ENCODE measurements around the gene AK2.
A peak's percentile ranks its signal among the peaks of the same experiment; 100 is the strongest.

The AK2 gene

GRCh38 chr1:33022650-33023200 is 14.0 kb downstream of the AK2 start:
- no peak for DNase-seq (ENCODE audit: low read depth)

GRCh38 chr1:33021567-33022431 is 14.9 kb downstream of the AK2 start:
- DNase-seq (ENCODE audit: low read depth) = no peak

- no peak for DNase-seq (ENCODE audit: low read depth)
These were observed 18.6 kb downstream of the AK2 start for GRCh38 chr1:33018112-33018511.

GRCh38 chr1:33017175-33017574 is 19.5 kb downstream of the AK2 start:
- DNase-seq (ENCODE audit: low read depth) = no peak

- no peak for DNase-seq (ENCODE audit: low read depth)
These were observed 21.5 kb downstream of the AK2 start for GRCh38 chr1:33015216-33015615.

GRCh38 chr1:33014464-33015163 is 22.1 kb downstream of the AK2 start:
- DNase-seq (ENCODE audit: low read depth) = no peak

- no peak for DNase-seq (ENCODE audit: low read depth)
These were observed 22.9 kb downstream of the AK2 start for GRCh38 chr1:33013791-33014190.

GRCh38 chr1:33012165-33012564 is 24.5 kb downstream of the AK2 start:
- DNase-seq (ENCODE audit: low read depth) = no peak

- peak; percentile 50 for DNase-seq (ENCODE audit: low read depth)
These were observed 25.6 kb downstream of the AK2 start for GRCh38 chr1:33010932-33011731.

GRCh38 chr1:33009561-33009960 is 27.1 kb downstream of the AK2 start:
- DNase-seq (ENCODE audit: low read depth) = no peak

- no peak for DNase-seq (ENCODE audit: low read depth)
These were observed 28.4 kb downstream of the AK2 start for GRCh38 chr1:33008051-33008914.

- peak; percentile 91 for DNase-seq (ENCODE audit: low read depth)
These were observed 29.3 kb downstream of the AK2 start for GRCh38 chr1:33007190-33008050.

- DNase-seq (ENCODE audit: low read depth) = peak; percentile 63
These were observed 30.8 kb downstream of the AK2 start for GRCh38 chr1:33005838-33006421.

- DNase-seq (ENCODE audit: low read depth) = no peak
These were observed 31.4 kb downstream of the AK2 start for GRCh38 chr1:33005117-33005837.

GRCh38 chr1:33004613-33005012 is 32.1 kb downstream of the AK2 start:
- no peak for DNase-seq (ENCODE audit: low read depth)

- no peak for DNase-seq (ENCODE audit: low read depth)
These were observed 33.0 kb downstream of the AK2 start for GRCh38 chr1:33003657-33004056.

GRCh38 chr1:33002006-33002405 is 34.7 kb downstream of the AK2 start:
- DNase-seq (ENCODE audit: low read depth) = no peak

GRCh38 chr1:33001282-33001681 is 35.4 kb downstream of the AK2 start:
- no peak for DNase-seq (ENCODE audit: low read depth)

GRCh38 chr1:33000427-33001026 is 36.2 kb downstream of the AK2 start:
- DNase-seq (ENCODE audit: low read depth) = no peak
